ENCODE measurements around the gene PROX2. TPM values are rescaled to one million over a fixed set of nuclear protein-coding genes. Genes with fewer than 3 reads are reported as not detected.

PROX2 gene
- total RNA-seq, 4 donors from 2014 or later = not detected

GRCh38 chr14:74913986-74914573, 38.1 kb upstream of the PROX2 start:
- TF ChIP-seq CTCF (IDR thresholded peaks at IDR 0.05) = peak in 1 of 3 donors; percentile 12
- no peak for DNase-seq (ENCODE audit: low spot score)
- peak; percentile 76 for ATAC-seq (ENCODE audit: low FRiP score)

GRCh38 chr14:74913393-74913910, 37.5 kb upstream of the PROX2 start:
- TF ChIP-seq CTCF (IDR thresholded peaks at IDR 0.05) = no peak
- DNase-seq (ENCODE audit: low spot score) = no peak
- no peak for ATAC-seq (ENCODE audit: low FRiP score)

GRCh38 chr14:74912801-74913200, 36.9 kb upstream of the PROX2 start:
- ATAC-seq (ENCODE audit: low FRiP score) = no peak
- no peak for DNase-seq (ENCODE audit: low spot score)
- no peak for TF ChIP-seq CTCF (IDR thresholded peaks at IDR 0.05)

GRCh38 chr14:74912111-74912510, 36.2 kb upstream of the PROX2 start:
- DNase-seq (ENCODE audit: low spot score) (no peak), ATAC-seq (ENCODE audit: low FRiP score) (no peak)
- no peak for TF ChIP-seq CTCF (IDR thresholded peaks at IDR 0.05)

- TF ChIP-seq CTCF (IDR thresholded peaks at IDR 0.05) = no peak
- no peak for DNase-seq (ENCODE audit: low spot score)
- ATAC-seq (ENCODE audit: low FRiP score) = no peak
Observed at GRCh38 chr14:74911704-74912103, 35.8 kb upstream of the PROX2 start.

- DNase-seq (ENCODE audit: low spot score) (no peak), ATAC-seq (ENCODE audit: low FRiP score) (no peak)
- TF ChIP-seq CTCF (IDR thresholded peaks at IDR 0.05) = no peak
Observed at GRCh38 chr14:74911221-74911620, 35.3 kb upstream of the PROX2 start.

GRCh38 chr14:74910556-74910955, 34.6 kb upstream of the PROX2 start:
- DNase-seq (ENCODE audit: low spot score) (no peak), ATAC-seq (ENCODE audit: low FRiP score) (no peak)
- TF ChIP-seq CTCF (IDR thresholded peaks at IDR 0.05) = no peak
